HUES64 (cell line): ENCODE results near the gene DNAH14.

Experiments
- H3K27ac ChIP-seq: 2 replicates; pipeline ENCODE4 v1.7.0; 2013; ENCODE audit warnings: low read depth, low read length, inconsistent platforms
- H3K27me3 ChIP-seq: 2 replicates; pipeline ENCODE4 v1.6.1; 2013; ENCODE audit warnings: mild to moderate bottlenecking, low read length; ENCODE audit not compliant: insufficient read depth
- H3K36me3 ChIP-seq: 2 replicates; pipeline ENCODE4 v1.6.1; 2013; ENCODE audit warnings: mild to moderate bottlenecking, low read length; ENCODE audit not compliant: insufficient read depth
- H3K4me1 ChIP-seq: 2 replicates; pipeline ENCODE4 v1.6.1; 2013; ENCODE audit warnings: mild to moderate bottlenecking, low read length, moderate library complexity; ENCODE audit not compliant: insufficient read depth
- H3K4me3 ChIP-seq: 2 replicates; pipeline ENCODE4 v1.5.1; 2013; ENCODE audit warnings: mild to moderate bottlenecking, low read length, moderate library complexity
- H3K9ac ChIP-seq: 2 replicates; pipeline ENCODE4 v1.6.1; 2013; ENCODE audit warnings: mild to moderate bottlenecking, low read depth, low read length
- H3K9me3 ChIP-seq: 2 replicates; pipeline ENCODE4 v1.6.1; 2013; ENCODE audit warnings: low read depth, low read length; ENCODE audit not compliant: insufficient read depth
- WGBS: fragments of 150-250, 120-280 bp; methylation state at CpG from one replicate; pipeline ENCODE4 v1.1.7; 2013; ENCODE audit warnings: missing lambda C conversion rate; 5-methylcytosine and 5-hydroxymethylcytosine counted together

Gene DNAH14

GRCh38 chr1:225349826-225350225, 420.4 kb downstream of the DNAH14 start:
- Histone ChIP-seq H3K9ac (no peak overlapping the region), H3K36me3 (no peaks in the 10 kb centered on the region), H3K4me1 (peaks cover 4% of the 10 kb centered on the region; the same call in 1 of the 2 replicates), H3K27ac (no peak overlapping the region), H3K27me3 (no peaks in the 10 kb centered on the region), H3K9me3 (no peaks in the 10 kb centered on the region), H3K4me3 (no peak overlapping the region)
- 89% methylated on average over 2 of the region's 2 CpGs for WGBS

- no peak overlapping the region for H3K9ac ChIP-seq
- H3K4me3 ChIP-seq: no peak overlapping the region
- H3K9me3 ChIP-seq: no peaks in the 10 kb centered on the region
- peaks cover 4% of the 10 kb centered on the region; the same call in 1 of the 2 replicates for H3K4me1 ChIP-seq
- H3K27me3 ChIP-seq: no peaks in the 10 kb centered on the region
- no peak overlapping the region for H3K27ac ChIP-seq
- no peaks in the 10 kb centered on the region for H3K36me3 ChIP-seq
These were observed 421.4 kb downstream of the DNAH14 start for GRCh38 chr1:225350872-225351271.

GRCh38 chr1:225354906-225355305, 425.4 kb downstream of the DNAH14 start:
- Histone ChIP-seq H3K36me3 (no peaks in the 10 kb centered on the region), H3K9me3 (no peaks in the 10 kb centered on the region), H3K27ac (no peak overlapping the region), H3K9ac (no peak overlapping the region), H3K27me3 (no peaks in the 10 kb centered on the region), H3K4me3 (no peak overlapping the region), H3K4me1 (no peaks in the 10 kb centered on the region)
- 92% methylated on average over 3 of the region's 3 CpGs for WGBS

GRCh38 chr1:225355863-225356262, 426.4 kb downstream of the DNAH14 start:
- H3K4me3 ChIP-seq: no peak overlapping the region
- no peaks in the 10 kb centered on the region for H3K4me1 ChIP-seq
- H3K27ac ChIP-seq: no peak overlapping the region
- no peak overlapping the region for H3K9ac ChIP-seq
- H3K36me3 ChIP-seq: no peaks in the 10 kb centered on the region
- H3K9me3 ChIP-seq: no peaks in the 10 kb centered on the region
- no peaks in the 10 kb centered on the region for H3K27me3 ChIP-seq
- 95% methylated on average over 1 of the region's 1 CpG for WGBS

- Histone ChIP-seq H3K9me3 (no peaks in the 10 kb centered on the region), H3K36me3 (no peaks in the 10 kb centered on the region), H3K4me1 (no peaks in the 10 kb centered on the region), H3K4me3 (no peak overlapping the region), H3K27me3 (peaks cover 6% of the 10 kb centered on the region), H3K9ac (no peak overlapping the region), H3K27ac (no peak overlapping the region)
- 89% methylated on average over 4 of the region's 4 CpGs for WGBS
These were observed 430.6 kb downstream of the DNAH14 start for GRCh38 chr1:225360119-225360518.

GRCh38 chr1:225361176-225361575, 431.7 kb downstream of the DNAH14 start:
- no peak overlapping the region for H3K27ac ChIP-seq
- no peaks in the 10 kb centered on the region for H3K9me3 ChIP-seq
- no peak overlapping the region for H3K9ac ChIP-seq
- peaks cover 16% of the 10 kb centered on the region for H3K27me3 ChIP-seq
- 100% methylated on average over 1 of the region's 1 CpG for WGBS
- no peak overlapping the region for H3K4me3 ChIP-seq
- H3K4me1 ChIP-seq: no peaks in the 10 kb centered on the region
- H3K36me3 ChIP-seq: no peaks in the 10 kb centered on the region

- H3K36me3 ChIP-seq: no peaks in the 10 kb centered on the region
- H3K9me3 ChIP-seq: no peaks in the 10 kb centered on the region
- no peak overlapping the region for H3K4me3 ChIP-seq
- peaks cover 33% of the 10 kb centered on the region for H3K27me3 ChIP-seq
- H3K9ac ChIP-seq: no peak overlapping the region
- H3K4me1 ChIP-seq: 0 out of 2 replicates have a peak, but pooled peaks cover 5% of the 10 kb centered on the region
- no peak overlapping the region for H3K27ac ChIP-seq
These were observed 433.3 kb downstream of the DNAH14 start for GRCh38 chr1:225362805-225363204.

GRCh38 chr1:225364439-225364838, 435.0 kb downstream of the DNAH14 start:
- H3K4me1 ChIP-seq: 0 out of 2 replicates have a peak, but pooled peaks cover 5% of the 10 kb centered on the region
- WGBS: 96% methylated on average over 4 of the region's 6 CpGs
- H3K36me3 ChIP-seq: no peaks in the 10 kb centered on the region
- no peaks in the 10 kb centered on the region for H3K9me3 ChIP-seq
- H3K4me3 ChIP-seq: no peak overlapping the region
- no peak overlapping the region for H3K27ac ChIP-seq
- H3K27me3 ChIP-seq: peaks cover 47% of the 10 kb centered on the region
- H3K9ac ChIP-seq: no peak overlapping the region

- Histone ChIP-seq H3K36me3 (no peaks in the 10 kb centered on the region), H3K27ac (no peak overlapping the region), H3K9me3 (no peaks in the 10 kb centered on the region), H3K9ac (no peak overlapping the region), H3K4me3 (no peak overlapping the region), H3K27me3 (peaks cover 47% of the 10 kb centered on the region), H3K4me1 (0 out of 2 replicates have a peak, but pooled peaks cover 5% of the 10 kb centered on the region)
These were observed 436.5 kb downstream of the DNAH14 start for GRCh38 chr1:225366018-225366417.

- Histone ChIP-seq H3K4me1 (0 out of 2 replicates have a peak, but pooled peaks cover 5% of the 10 kb centered on the region), H3K27me3 (peaks cover 47% of the 10 kb centered on the region), H3K4me3 (no peak overlapping the region), H3K9ac (no peak overlapping the region), H3K36me3 (no peaks in the 10 kb centered on the region), H3K9me3 (no peaks in the 10 kb centered on the region), H3K27ac (no peak overlapping the region)
- WGBS: 0% methylated on average over 1 of the region's 1 CpG
These were observed 437.1 kb downstream of the DNAH14 start for GRCh38 chr1:225366552-225366951.

- H3K4me3 ChIP-seq: no peak overlapping the region
- H3K36me3 ChIP-seq: no peaks in the 10 kb centered on the region
- 86% methylated on average over 3 of the region's 3 CpGs for WGBS
- no peak overlapping the region for H3K27ac ChIP-seq
- H3K9me3 ChIP-seq: no peaks in the 10 kb centered on the region
- 0 out of 2 replicates have a peak, but pooled peaks cover 5% of the 10 kb centered on the region for H3K4me1 ChIP-seq
- H3K9ac ChIP-seq: no peak overlapping the region
- peaks cover 47% of the 10 kb centered on the region for H3K27me3 ChIP-seq
These were observed 438.6 kb downstream of the DNAH14 start for GRCh38 chr1:225368036-225368552.
